Measurements from ENCODE around the gene GPER1. TPM values are rescaled to one million over a fixed set of nuclear protein-coding genes. Genes with fewer than 3 reads are reported as not detected.

The GPER1 gene
- total RNA-seq, 2 donors from 2014 or later = 4.6 to 6.9 TPM

DNA sequence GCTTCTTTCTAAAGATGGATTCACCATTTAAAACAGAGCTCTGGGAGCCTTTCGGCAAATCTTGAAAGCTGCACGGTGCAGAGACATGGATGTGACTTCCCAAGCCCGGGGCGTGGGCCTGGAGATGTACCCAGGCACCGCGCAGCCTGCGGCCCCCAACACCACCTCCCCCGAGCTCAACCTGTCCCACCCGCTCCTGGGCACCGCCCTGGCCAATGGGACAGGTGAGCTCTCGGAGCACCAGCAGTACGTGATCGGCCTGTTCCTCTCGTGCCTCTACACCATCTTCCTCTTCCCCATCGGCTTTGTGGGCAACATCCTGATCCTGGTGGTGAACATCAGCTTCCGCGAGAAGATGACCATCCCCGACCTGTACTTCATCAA lies 3.7 kb downstream of the GPER1 start:
- DNase-seq (ENCODE audit: low spot score) = no peak
- Histone ChIP-seq H3K4me3 (no peak overlapping the region), H3K9me3 (no peaks in the 10 kb centered on the region), H3K36me3 (peaks cover 14% of the 10 kb centered on the region), H3K4me1 (peaks cover 0 to 41% of the 10 kb centered on the region in 2 donors), H3K27me3 (no peaks in the 10 kb centered on the region), H3K27ac (no peak overlapping the region)
- TF ChIP-seq, protein P1, sequence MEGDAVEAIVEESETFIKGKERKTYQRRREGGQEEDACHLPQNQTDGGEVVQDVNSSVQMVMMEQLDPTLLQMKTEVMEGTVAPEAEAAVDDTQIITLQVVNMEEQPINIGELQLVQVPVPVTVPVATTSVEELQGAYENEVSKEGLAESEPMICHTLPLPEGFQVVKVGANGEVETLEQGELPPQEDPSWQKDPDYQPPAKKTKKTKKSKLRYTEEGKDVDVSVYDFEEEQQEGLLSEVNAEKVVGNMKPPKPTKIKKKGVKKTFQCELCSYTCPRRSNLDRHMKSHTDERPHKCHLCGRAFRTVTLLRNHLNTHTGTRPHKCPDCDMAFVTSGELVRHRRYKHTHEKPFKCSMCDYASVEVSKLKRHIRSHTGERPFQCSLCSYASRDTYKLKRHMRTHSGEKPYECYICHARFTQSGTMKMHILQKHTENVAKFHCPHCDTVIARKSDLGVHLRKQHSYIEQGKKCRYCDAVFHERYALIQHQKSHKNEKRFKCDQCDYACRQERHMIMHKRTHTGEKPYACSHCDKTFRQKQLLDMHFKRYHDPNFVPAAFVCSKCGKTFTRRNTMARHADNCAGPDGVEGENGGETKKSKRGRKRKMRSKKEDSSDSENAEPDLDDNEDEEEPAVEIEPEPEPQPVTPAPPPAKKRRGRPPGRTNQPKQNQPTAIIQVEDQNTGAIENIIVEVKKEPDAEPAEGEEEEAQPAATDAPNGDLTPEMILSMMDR (IDR thresholded peaks at IDR 0.05) = no peak

DNA sequence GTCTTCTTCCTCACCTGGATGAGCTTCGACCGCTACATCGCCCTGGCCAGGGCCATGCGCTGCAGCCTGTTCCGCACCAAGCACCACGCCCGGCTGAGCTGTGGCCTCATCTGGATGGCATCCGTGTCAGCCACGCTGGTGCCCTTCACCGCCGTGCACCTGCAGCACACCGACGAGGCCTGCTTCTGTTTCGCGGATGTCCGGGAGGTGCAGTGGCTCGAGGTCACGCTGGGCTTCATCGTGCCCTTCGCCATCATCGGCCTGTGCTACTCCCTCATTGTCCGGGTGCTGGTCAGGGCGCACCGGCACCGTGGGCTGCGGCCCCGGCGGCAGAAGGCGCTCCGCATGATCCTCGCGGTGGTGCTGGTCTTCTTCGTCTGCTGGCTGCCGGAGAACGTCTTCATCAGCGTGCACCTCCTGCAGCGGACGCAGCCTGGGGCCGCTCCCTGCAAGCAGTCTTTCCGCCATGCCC lies 4.3 kb downstream of the GPER1 start:
- no peak for DNase-seq (ENCODE audit: low spot score)
- peaks cover 14% of the 10 kb centered on the region for H3K36me3 ChIP-seq
- peaks cover 0 to 42% of the 10 kb centered on the region in 2 donors for H3K4me1 ChIP-seq
- H3K9me3 ChIP-seq = no peaks in the 10 kb centered on the region
- no peak overlapping the region for H3K4me3 ChIP-seq
- TF ChIP-seq, protein P1 (IDR thresholded peaks at IDR 0.05) = no peak
- H3K27ac ChIP-seq = no peak overlapping the region
- no peaks in the 10 kb centered on the region for H3K27me3 ChIP-seq

DNA sequence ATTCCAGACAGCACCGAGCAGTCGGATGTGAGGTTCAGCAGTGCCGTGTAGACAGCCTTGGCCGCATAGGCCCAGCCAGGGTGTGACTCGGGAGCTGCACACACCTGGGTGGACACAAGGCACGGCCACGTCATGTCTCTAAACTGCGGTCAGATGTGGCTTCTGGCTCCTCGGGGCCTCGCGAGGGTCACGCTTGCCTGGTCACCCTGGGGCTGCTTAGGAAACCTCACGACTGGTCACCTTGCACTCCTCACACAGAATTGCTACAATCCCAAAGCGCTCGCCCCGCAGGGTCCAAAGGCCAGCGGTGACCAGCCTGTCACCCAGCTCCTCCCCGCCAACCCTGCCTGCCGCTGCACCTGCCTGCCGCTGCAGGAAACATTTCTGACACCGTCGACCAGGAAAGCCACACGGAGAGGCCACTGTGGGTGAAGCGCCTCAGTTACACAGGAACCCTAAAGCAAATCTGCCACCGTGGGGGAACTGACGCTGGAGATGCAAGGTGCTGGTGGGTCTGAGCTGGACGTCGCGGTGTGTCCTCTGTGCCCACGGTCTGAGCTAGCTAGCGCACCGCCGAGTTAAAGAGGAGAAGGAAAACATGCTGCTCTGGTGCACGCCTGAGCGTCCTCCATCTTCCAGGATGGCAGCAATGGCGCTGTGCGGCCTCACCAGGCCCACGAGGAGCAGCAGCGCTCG lies 5.0 kb downstream of the GPER1 start:
- Histone ChIP-seq H3K27ac (no peak overlapping the region), H3K4me3 (no peak overlapping the region), H3K4me1 (peaks cover 0 to 35% of the 10 kb centered on the region in 2 donors), H3K9me3 (no peaks in the 10 kb centered on the region), H3K27me3 (no peaks in the 10 kb centered on the region), H3K36me3 (peaks cover 14% of the 10 kb centered on the region)
- TF ChIP-seq, protein P1 (IDR thresholded peaks at IDR 0.05) = no peak
- no peak for DNase-seq (ENCODE audit: low spot score)

DNA sequence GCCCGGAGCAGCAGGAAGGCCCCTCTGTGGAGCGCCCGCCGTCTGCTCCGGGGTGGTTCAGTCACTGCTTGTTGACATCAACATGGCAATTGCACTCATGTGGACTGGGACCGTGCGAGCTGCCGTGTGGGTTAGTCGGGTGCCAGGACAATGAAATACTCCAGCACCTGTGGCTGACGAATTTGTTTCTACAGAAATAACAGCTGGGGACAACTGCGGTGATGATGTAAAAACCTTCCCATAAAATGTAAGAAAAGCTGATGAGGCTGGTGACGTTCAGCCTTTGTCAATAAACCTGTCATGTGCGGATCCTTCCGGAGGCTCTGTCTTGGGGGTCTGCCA lies 5.6 kb downstream of the GPER1 start:
- peaks cover 0 to 29% of the 10 kb centered on the region in 2 donors for H3K4me1 ChIP-seq
- DNase-seq (ENCODE audit: low spot score) = no peak
- TF ChIP-seq, protein P1 (IDR thresholded peaks at IDR 0.05) = no peak
- no peak overlapping the region for H3K27ac ChIP-seq
- H3K9me3 ChIP-seq = no peaks in the 10 kb centered on the region
- no peaks in the 10 kb centered on the region for H3K27me3 ChIP-seq
- peaks cover 14% of the 10 kb centered on the region for H3K36me3 ChIP-seq
- H3K4me3 ChIP-seq = no peak overlapping the region

DNA sequence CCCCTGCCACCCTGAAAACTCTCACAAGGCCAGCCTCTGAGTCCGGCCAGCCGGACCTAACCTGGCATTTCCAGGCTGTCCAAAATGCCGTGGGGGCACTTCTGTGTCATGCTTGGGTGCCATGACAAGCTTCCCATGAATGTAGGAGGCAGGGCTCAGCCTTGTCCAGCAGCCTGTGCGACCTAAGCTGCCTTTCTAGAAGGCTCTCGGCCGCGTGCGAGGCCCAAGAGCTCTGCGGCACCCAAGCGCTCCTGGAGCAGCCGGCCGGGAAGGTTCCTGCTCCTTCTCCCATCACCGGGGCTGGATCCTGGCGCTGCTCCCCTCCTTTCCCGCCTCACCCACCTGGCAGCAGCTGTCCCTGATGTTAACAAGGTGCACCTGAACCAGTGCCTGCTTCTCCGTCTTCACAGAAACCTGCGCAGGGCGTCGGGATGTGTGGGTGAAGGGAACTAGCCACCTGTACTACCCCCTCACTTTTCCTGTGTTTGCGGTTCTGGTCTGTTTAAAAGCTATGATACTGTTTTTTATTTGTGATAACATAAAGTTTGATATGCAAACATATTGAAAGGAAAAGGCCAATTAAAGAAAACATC lies 6.1 kb downstream of the GPER1 start:
- TF ChIP-seq, protein P1 (IDR thresholded peaks at IDR 0.05) = no peak
- no peak for DNase-seq (ENCODE audit: low spot score)
- H3K36me3 ChIP-seq = peaks cover 14% of the 10 kb centered on the region

More for the DNA sequence above, 6.1 kb downstream of the GPER1 start:
- peaks cover 0 to 24% of the 10 kb centered on the region in 2 donors for H3K4me1 ChIP-seq
- no peaks in the 10 kb centered on the region for H3K27me3 ChIP-seq
- H3K4me3 ChIP-seq = no peak overlapping the region
- H3K27ac ChIP-seq = peak overlapping the region in 1 of 2 donors; percentile 70
- no peaks in the 10 kb centered on the region for H3K9me3 ChIP-seq
